ENCODE data around the gene AMOTL1. TPM values are rescaled to one million over a fixed set of nuclear protein-coding genes. Genes with fewer than 3 reads are reported as not detected.

AMOTL1 gene
- total and polyA plus RNA-seq, 2 donors from 2014 or later: 6.1 to 52.3 TPM

DNA sequence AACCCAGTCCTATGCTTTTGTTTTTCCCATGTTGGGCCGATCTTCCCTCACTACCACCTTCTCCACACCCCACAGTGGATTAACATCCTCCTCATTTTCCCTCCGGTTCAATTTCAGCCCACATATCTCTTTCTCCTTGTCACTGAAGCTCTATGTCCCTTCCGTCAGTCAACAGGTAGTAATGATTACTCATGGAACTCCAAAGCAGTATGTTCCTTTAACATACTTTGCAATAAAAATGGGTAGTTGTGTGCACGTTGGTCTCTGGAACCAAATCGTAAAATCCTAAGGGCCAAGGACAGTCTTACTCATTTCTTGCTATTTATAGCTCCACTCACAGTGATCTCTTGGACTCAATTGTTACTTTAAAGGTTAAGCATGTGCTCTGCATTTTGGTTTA is 20.2 kb downstream of the AMOTL1 start:
- intact Hi-C loops (cut with DNase I): no loop called here

DNA sequence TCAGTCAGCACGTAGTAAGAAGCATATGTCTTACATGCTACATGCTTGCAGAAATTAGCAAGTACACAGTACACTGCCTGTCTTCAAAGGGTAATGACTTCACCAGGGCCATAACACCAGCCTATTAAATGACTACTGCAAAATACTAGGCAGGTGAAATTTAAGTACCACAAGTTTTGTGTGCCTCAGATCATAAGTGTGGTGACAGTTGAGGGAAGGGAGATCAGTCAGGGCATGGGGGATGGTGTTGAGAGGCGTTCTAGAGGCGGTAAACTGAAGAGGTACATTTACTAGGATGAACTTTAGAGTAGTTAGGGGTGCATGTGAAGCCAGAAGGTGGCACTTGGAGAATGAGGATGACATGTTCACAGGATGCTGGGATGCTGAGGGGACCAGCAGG is 22.0 kb downstream of the AMOTL1 start:
- intact Hi-C loops (cut with DNase I): no loop called here
- Histone ChIP-seq H3K36me3 (ENCODE audit: control insufficient read depth in 2 of 3, insufficient read depth in 3 of 3, low read length in 3 of 3) (no peaks in the 10 kb centered on the region), H3K4me1 (ENCODE audit: control insufficient read depth in 2 of 3, insufficient read depth in 2 of 3, low read depth in 1 of 3, low read length in 3 of 3) (peaks cover 4 to 19% (median 8%) of the 10 kb centered on the region in 3 donors), H3K27ac (ENCODE audit: low read depth in 2 of 2, low read length in 2 of 2) (no peak overlapping the region), H3K9me3 (ENCODE audit: control insufficient read depth in 2 of 3, insufficient read depth in 1 of 3, low read length in 3 of 3) (no peaks in the 10 kb centered on the region), H3K4me3 (ENCODE audit: low read length in 3 of 3) (no peak overlapping the region), H3K27me3 (ENCODE audit: control insufficient read depth, insufficient read depth, low read length) (no peaks in the 10 kb centered on the region), H3K9ac (ENCODE audit: low read length in 3 of 3) (no peak overlapping the region)
- DNase-seq: no peak
- no peak for FAIRE-seq
- TF ChIP-seq, protein P1, sequence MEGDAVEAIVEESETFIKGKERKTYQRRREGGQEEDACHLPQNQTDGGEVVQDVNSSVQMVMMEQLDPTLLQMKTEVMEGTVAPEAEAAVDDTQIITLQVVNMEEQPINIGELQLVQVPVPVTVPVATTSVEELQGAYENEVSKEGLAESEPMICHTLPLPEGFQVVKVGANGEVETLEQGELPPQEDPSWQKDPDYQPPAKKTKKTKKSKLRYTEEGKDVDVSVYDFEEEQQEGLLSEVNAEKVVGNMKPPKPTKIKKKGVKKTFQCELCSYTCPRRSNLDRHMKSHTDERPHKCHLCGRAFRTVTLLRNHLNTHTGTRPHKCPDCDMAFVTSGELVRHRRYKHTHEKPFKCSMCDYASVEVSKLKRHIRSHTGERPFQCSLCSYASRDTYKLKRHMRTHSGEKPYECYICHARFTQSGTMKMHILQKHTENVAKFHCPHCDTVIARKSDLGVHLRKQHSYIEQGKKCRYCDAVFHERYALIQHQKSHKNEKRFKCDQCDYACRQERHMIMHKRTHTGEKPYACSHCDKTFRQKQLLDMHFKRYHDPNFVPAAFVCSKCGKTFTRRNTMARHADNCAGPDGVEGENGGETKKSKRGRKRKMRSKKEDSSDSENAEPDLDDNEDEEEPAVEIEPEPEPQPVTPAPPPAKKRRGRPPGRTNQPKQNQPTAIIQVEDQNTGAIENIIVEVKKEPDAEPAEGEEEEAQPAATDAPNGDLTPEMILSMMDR (IDR thresholded peaks at IDR 0.05; ENCODE audit: borderline replicate concordance, extremely low read depth, insufficient read depth): no peak

More for the DNA sequence above, 20.2 kb downstream of the AMOTL1 start:
- H3K27ac ChIP-seq (ENCODE audit: low read depth in 2 of 2, low read length in 2 of 2): no peak overlapping the region
- peak overlapping the region in 1 of 3 donors; percentile 21 for H3K4me3 ChIP-seq (ENCODE audit: low read length in 3 of 3)
- TF ChIP-seq, protein P1 (IDR thresholded peaks at IDR 0.05; ENCODE audit: borderline replicate concordance, extremely low read depth, insufficient read depth): no peak
- no peak overlapping the region for H3K9ac ChIP-seq (ENCODE audit: low read length in 3 of 3)
- H3K27me3 ChIP-seq (ENCODE audit: control insufficient read depth, insufficient read depth, low read length): no peaks in the 10 kb centered on the region
- DNase-seq (no peak), FAIRE-seq (no peak)
- no peaks in the 10 kb centered on the region for H3K36me3 ChIP-seq (ENCODE audit: control insufficient read depth in 2 of 3, insufficient read depth in 3 of 3, low read length in 3 of 3)
- H3K9me3 ChIP-seq (ENCODE audit: control insufficient read depth in 2 of 3, insufficient read depth in 1 of 3, low read length in 3 of 3): no peaks in the 10 kb centered on the region
- H3K4me1 ChIP-seq (ENCODE audit: control insufficient read depth in 2 of 3, insufficient read depth in 2 of 3, low read depth in 1 of 3, low read length in 3 of 3): peaks cover 0 to 12% (median 4%) of the 10 kb centered on the region in 3 donors

DNA sequence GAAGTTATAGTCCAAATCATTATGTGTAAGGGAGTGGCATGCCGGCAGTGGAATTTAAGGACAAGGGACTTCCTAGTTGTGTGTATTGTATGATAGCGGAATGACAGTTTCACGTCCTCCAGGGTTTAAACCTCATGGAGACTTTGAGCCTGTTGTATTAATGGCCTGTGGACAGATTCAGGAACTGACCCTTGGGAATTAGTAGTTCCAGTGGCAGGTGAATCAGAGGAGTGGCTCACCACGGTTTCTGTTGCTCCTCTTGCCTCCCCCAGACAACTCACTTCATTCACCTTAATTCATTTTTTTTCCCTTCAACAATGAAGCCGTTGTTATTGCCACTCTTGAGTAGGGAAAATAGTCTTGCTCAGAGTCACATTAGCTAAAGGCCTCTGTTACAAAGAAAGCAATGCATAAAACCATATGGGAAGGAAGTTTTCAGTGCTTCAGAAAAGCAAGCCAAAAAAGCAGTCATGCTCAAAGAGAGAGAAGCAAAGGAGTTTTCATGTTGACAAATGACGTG is 22.6 kb downstream of the AMOTL1 start:
- FAIRE-seq (no peak), DNase-seq (peak in 1 of 5 donors; percentile 24)
- Histone ChIP-seq H3K4me3 (ENCODE audit: low read length in 3 of 3) (no peak overlapping the region), H3K36me3 (ENCODE audit: control insufficient read depth in 2 of 3, insufficient read depth in 3 of 3, low read length in 3 of 3) (no peaks in the 10 kb centered on the region), H3K9me3 (ENCODE audit: control insufficient read depth in 2 of 3, insufficient read depth in 1 of 3, low read length in 3 of 3) (no peaks in the 10 kb centered on the region), H3K27ac (ENCODE audit: low read depth in 2 of 2, low read length in 2 of 2) (no peak overlapping the region), H3K27me3 (ENCODE audit: control insufficient read depth, insufficient read depth, low read length) (no peaks in the 10 kb centered on the region), H3K9ac (ENCODE audit: low read length in 3 of 3) (no peak overlapping the region), H3K4me1 (ENCODE audit: control insufficient read depth in 2 of 3, insufficient read depth in 2 of 3, low read depth in 1 of 3, low read length in 3 of 3) (peaks cover 4 to 19% (median 8%) of the 10 kb centered on the region in 3 donors)
- TF ChIP-seq, protein P1 (IDR thresholded peaks at IDR 0.05; ENCODE audit: borderline replicate concordance, extremely low read depth, insufficient read depth): no peak
- intact Hi-C loops (cut with DNase I): no loop called here
